ENCODE measurements around the gene TNFRSF1A. TPM values are rescaled to one million over a fixed set of nuclear protein-coding genes. Genes with fewer than 3 reads are reported as not detected.

TNFRSF1A gene
- total RNA-seq, 5 donors from 2014 or later (not counting 1 experiment from before 2014, with no cell fraction given): 32.3 to 88.0 (median 86.5) TPM

GRCh38 chr12:6285532-6286306 is 56.2 kb downstream of the TNFRSF1A start:
- H3K27me3 Mint-ChIP-seq: peaks cover 6 to 9% of the 10 kb centered on the region in 2 donors
- Histone ChIP-seq H3K27me3 (replicated peaks in 1 of 2; ENCODE audit: control insufficient read depth in 2 of 2, extremely low read depth in 1 of 2, insufficient read depth in 2 of 2, low read length in 1 of 2) (peaks cover 0 to 22% of the 10 kb centered on the region in 2 experiments), H3K9me3 (no peaks in the 10 kb centered on the region), H3K4me1 (ENCODE audit: control insufficient read depth in 1 of 2, extremely low read depth in 1 of 2, insufficient read depth in 2 of 2, low read length in 2 of 2) (peaks cover 0 to 4% of the 10 kb centered on the region in 2 experiments), H3K4me3 (ENCODE audit: control insufficient read depth in 1 of 2, extremely low read depth in 1 of 2, low read length in 1 of 2) (no peak overlapping the region), H3K36me3 (ENCODE audit: control insufficient read depth in 2 of 2, extremely low read depth in 1 of 2, insufficient read depth in 1 of 2, low read length in 1 of 2) (no peaks in the 10 kb centered on the region), H3K27ac (ENCODE audit: low read length) (no peak overlapping the region)
- ChIA-PET CTCF (interaction anchor here (0.5 to 4.6 kb wide), 8 partner anchors 90 to 953 kb away, joined by 3 to 34 read pairs (median 6); no protein-coding TSS in a partner anchor), POLR2A (interaction anchor here (0.6 to 0.7 kb wide), 2 partner anchors 21 to 181 kb away, joined by 3 to 4 read pairs; no protein-coding TSS in a partner anchor)
- no peaks in the 10 kb centered on the region for H3K9me3 Mint-ChIP-seq
- no peak overlapping the region for H3K4me3 Mint-ChIP-seq
- WGBS (ENCODE audit: insufficient coverage): no CpG with 5 or more reads among the region's 1 CpG
- H3K36me3 Mint-ChIP-seq: no peaks in the 10 kb centered on the region
- peaks cover 0 to 4% (median 4%) of the 10 kb centered on the region in 3 donors for H3K4me1 Mint-ChIP-seq
- no peak overlapping the region for H3K27ac Mint-ChIP-seq
- DNase-seq (no peak), ATAC-seq (replicated peaks in 1 of 4) (no peak)

DNA sequence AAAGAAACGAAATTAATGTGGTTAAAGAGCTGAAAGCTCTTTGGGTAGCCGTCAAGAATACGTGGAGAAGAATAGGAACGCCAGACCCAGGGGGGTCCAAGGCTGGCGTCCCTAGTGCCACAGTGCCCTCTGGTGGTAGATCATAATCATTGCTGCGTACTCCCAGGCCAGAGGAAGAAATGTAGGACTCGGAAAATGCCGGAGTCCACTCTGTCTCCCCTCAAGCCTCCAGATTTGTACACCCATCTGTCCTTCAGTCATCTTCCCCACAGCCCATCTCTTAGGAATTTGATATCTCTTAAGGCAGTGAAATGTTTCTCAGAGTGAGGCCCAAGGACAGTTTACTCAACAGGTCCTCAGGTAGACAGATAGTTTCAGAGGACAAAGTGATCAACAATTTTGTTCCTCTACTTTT is 56.8 kb downstream of the TNFRSF1A start:
- POLR2A ChIA-PET: no interaction called here
- Mint-ChIP-seq H3K4me3 (no peak overlapping the region), H3K36me3 (no peaks in the 10 kb centered on the region), H3K9me3 (no peaks in the 10 kb centered on the region), H3K27ac (no peak overlapping the region), H3K4me1 (peaks cover 0 to 4% (median 4%) of the 10 kb centered on the region in 3 donors), H3K27me3 (peaks cover 6 to 14% of the 10 kb centered on the region in 2 donors)
- CTCF ChIA-PET: interaction anchor here (0.6 to 4.6 kb wide), 9 partner anchors 11 to 954 kb away, joined by 3 to 34 read pairs (median 4); no protein-coding TSS in a partner anchor
- H3K4me3 ChIP-seq (ENCODE audit: control insufficient read depth in 1 of 2, extremely low read depth in 1 of 2, low read length in 1 of 2): no peak overlapping the region
- WGBS (ENCODE audit: insufficient coverage): 2% methylated on average over 6 of the region's 8 CpGs
- ATAC-seq (replicated peaks in 1 of 4) (peak; percentile 73 to 86 (median 80)), DNase-seq (peak in 33 of 35 experiments; percentile 17 to 84 (median 45))
- H3K27me3 ChIP-seq (replicated peaks in 1 of 2; ENCODE audit: control insufficient read depth in 2 of 2, extremely low read depth in 1 of 2, insufficient read depth in 2 of 2, low read length in 1 of 2): peaks cover 0 to 27% of the 10 kb centered on the region in 2 experiments
- peaks cover 0 to 4% of the 10 kb centered on the region in 2 experiments for H3K4me1 ChIP-seq (ENCODE audit: control insufficient read depth in 1 of 2, extremely low read depth in 1 of 2, insufficient read depth in 2 of 2, low read length in 2 of 2)
- H3K9me3 ChIP-seq: no peaks in the 10 kb centered on the region
- no peak overlapping the region for H3K27ac ChIP-seq (ENCODE audit: low read length)
- H3K36me3 ChIP-seq (ENCODE audit: control insufficient read depth in 2 of 2, extremely low read depth in 1 of 2, insufficient read depth in 1 of 2, low read length in 1 of 2): no peaks in the 10 kb centered on the region

DNA sequence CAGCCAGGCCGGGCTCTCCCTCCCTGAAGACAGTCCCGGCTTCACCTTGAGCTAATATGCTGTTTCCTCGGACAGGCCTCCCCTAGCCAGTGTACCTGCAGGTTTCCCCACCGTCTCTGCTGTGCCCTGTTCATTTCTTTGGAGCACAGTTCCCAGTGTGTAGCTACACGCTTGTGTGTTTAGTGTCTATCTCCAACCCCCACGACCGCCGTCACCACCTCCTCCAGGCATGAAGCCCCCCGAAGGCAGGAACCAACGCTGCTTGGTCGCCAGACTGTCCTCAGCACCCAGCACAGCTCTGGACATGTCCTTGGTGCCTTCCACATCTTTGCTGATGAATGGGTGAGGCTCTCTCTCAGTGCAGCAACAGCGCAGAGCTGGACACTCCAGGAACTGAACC is 57.6 kb downstream of the TNFRSF1A start:
- no peaks in the 10 kb centered on the region for H3K9me3 Mint-ChIP-seq
- H3K36me3 Mint-ChIP-seq: no peaks in the 10 kb centered on the region
- H3K27me3 Mint-ChIP-seq: peaks cover 6 to 21% of the 10 kb centered on the region in 2 donors
- ATAC-seq (replicated peaks in 1 of 4): no peak
- H3K27ac Mint-ChIP-seq: no peak overlapping the region
- POLR2A ChIA-PET: no interaction called here
- peaks cover 0 to 4% of the 10 kb centered on the region in 2 experiments for H3K4me1 ChIP-seq (ENCODE audit: control insufficient read depth in 1 of 2, extremely low read depth in 1 of 2, insufficient read depth in 2 of 2, low read length in 2 of 2)
- H3K36me3 ChIP-seq (ENCODE audit: control insufficient read depth in 2 of 2, extremely low read depth in 1 of 2, insufficient read depth in 1 of 2, low read length in 1 of 2): no peaks in the 10 kb centered on the region
- WGBS (ENCODE audit: insufficient coverage): 72% methylated on average over 11 of the region's 12 CpGs
- no peak overlapping the region for H3K4me3 Mint-ChIP-seq
- CTCF ChIA-PET: interaction anchor here (0.6 to 4.6 kb wide), 13 partner anchors 11 to 1676 kb away, joined by 3 to 34 read pairs (median 7); no protein-coding TSS in a partner anchor
- peaks cover 0 to 35% of the 10 kb centered on the region in 2 experiments for H3K27me3 ChIP-seq (replicated peaks in 1 of 2; ENCODE audit: control insufficient read depth in 2 of 2, extremely low read depth in 1 of 2, insufficient read depth in 2 of 2, low read length in 1 of 2)
- H3K9me3 ChIP-seq: no peaks in the 10 kb centered on the region
- no peak overlapping the region for H3K27ac ChIP-seq (ENCODE audit: low read length)
- H3K4me1 Mint-ChIP-seq: peaks cover 0 to 4% (median 4%) of the 10 kb centered on the region in 3 donors
- no peak overlapping the region for H3K4me3 ChIP-seq (ENCODE audit: control insufficient read depth in 1 of 2, extremely low read depth in 1 of 2, low read length in 1 of 2)
- no peak for DNase-seq

DNA sequence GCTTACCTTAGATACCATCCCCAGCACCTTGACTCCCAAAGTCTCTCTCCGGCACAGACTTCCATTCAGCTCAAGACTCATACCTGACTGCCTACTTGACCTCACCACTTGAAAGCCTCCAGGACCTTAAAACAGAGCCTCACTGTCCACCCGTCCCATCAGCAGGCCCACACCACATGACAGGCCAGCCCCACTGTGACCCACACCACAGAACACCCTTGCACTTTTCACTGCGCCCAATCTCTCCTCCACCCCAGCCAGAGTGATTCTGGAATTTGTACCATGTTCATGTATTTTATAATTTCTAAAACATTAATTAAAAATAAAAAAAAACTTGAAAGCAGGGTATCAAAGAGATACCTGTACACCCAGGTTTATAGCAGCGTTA is 59.4 kb downstream of the TNFRSF1A start:
- Mint-ChIP-seq H3K27ac (no peak overlapping the region), H3K4me1 (peaks cover 0 to 10% (median 8%) of the 10 kb centered on the region in 3 donors), H3K4me3 (no peak overlapping the region), H3K36me3 (no peaks in the 10 kb centered on the region), H3K27me3 (peaks cover 6 to 22% of the 10 kb centered on the region in 2 donors), H3K9me3 (no peaks in the 10 kb centered on the region)
- Histone ChIP-seq H3K4me1 (ENCODE audit: control insufficient read depth in 1 of 2, extremely low read depth in 1 of 2, insufficient read depth in 2 of 2, low read length in 2 of 2) (peaks cover 0 to 15% of the 10 kb centered on the region in 2 experiments), H3K36me3 (ENCODE audit: control insufficient read depth in 2 of 2, extremely low read depth in 1 of 2, insufficient read depth in 1 of 2, low read length in 1 of 2) (no peaks in the 10 kb centered on the region), H3K27ac (ENCODE audit: low read length) (no peak overlapping the region), H3K9me3 (no peaks in the 10 kb centered on the region), H3K4me3 (ENCODE audit: control insufficient read depth in 1 of 2, extremely low read depth in 1 of 2, low read length in 1 of 2) (no peak overlapping the region), H3K27me3 (replicated peaks in 1 of 2; ENCODE audit: control insufficient read depth in 2 of 2, extremely low read depth in 1 of 2, insufficient read depth in 2 of 2, low read length in 1 of 2) (peaks cover 0 to 46% of the 10 kb centered on the region in 2 experiments)
- CTCF ChIA-PET: interaction anchor here (0.6 to 4.0 kb wide), 5 partner anchors 86 to 797 kb away, joined by 3 to 23 read pairs (median 5); no protein-coding TSS in a partner anchor
- no peak for ATAC-seq (replicated peaks in 1 of 4)
- POLR2A ChIA-PET: no interaction called here
- DNase-seq: no peak
- WGBS (ENCODE audit: insufficient coverage): 88% methylated on average over 3 of the region's 4 CpGs

GRCh38 chr12:6281081-6281809 is 60.6 kb downstream of the TNFRSF1A start:
- Histone ChIP-seq H3K27ac (ENCODE audit: low read length) (no peak overlapping the region), H3K4me1 (ENCODE audit: control insufficient read depth in 1 of 2, extremely low read depth in 1 of 2, insufficient read depth in 2 of 2, low read length in 2 of 2) (peaks cover 0 to 15% of the 10 kb centered on the region in 2 experiments), H3K27me3 (replicated peaks in 1 of 2; ENCODE audit: control insufficient read depth in 2 of 2, extremely low read depth in 1 of 2, insufficient read depth in 2 of 2, low read length in 1 of 2) (peaks cover 0 to 46% of the 10 kb centered on the region in 2 experiments), H3K36me3 (ENCODE audit: control insufficient read depth in 2 of 2, extremely low read depth in 1 of 2, insufficient read depth in 1 of 2, low read length in 1 of 2) (no peaks in the 10 kb centered on the region), H3K9me3 (no peaks in the 10 kb centered on the region), H3K4me3 (ENCODE audit: control insufficient read depth in 1 of 2, extremely low read depth in 1 of 2, low read length in 1 of 2) (no peak overlapping the region)
- H3K27ac Mint-ChIP-seq: no peak overlapping the region
- peaks cover 0 to 10% (median 8%) of the 10 kb centered on the region in 3 donors for H3K4me1 Mint-ChIP-seq
- H3K36me3 Mint-ChIP-seq: no peaks in the 10 kb centered on the region
- DNase-seq (no peak), ATAC-seq (replicated peaks in 1 of 4) (no peak)
- no peak overlapping the region for H3K4me3 Mint-ChIP-seq
- CTCF ChIA-PET: interaction anchor here in 1 of 2 donors (4.0 kb wide), 1 partner anchor 85 kb away, joined by 23 read pairs; no protein-coding TSS in a partner anchor
- POLR2A ChIA-PET: no interaction called here
- 75% methylated on average over 10 of the region's 13 CpGs for WGBS (ENCODE audit: insufficient coverage)
- H3K9me3 Mint-ChIP-seq: no peaks in the 10 kb centered on the region
- H3K27me3 Mint-ChIP-seq: peaks cover 6 to 28% of the 10 kb centered on the region in 2 donors

DNA sequence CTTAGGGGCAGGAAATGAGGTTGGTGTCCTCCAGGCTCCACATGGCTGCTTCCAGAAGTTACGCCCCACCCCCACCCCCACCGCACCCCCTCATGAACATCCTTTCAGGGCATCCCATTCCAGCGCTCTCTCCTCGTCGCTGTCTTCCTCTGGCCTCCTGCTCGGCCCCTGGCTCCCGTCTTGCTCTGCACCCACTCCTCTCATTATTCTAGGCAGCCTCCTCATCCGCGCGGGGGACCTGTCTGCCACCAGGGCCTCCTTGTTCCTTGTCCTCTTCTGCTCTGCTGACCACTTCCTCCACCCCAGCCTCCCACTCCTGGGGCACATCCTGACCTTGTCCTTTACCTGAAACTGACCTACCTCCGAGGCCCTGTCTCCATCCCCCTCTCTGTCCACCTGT is 61.2 kb downstream of the TNFRSF1A start:
- no peak overlapping the region for H3K4me3 Mint-ChIP-seq
- POLR2A ChIA-PET: no interaction called here
- no peak overlapping the region for H3K27ac Mint-ChIP-seq

More for the DNA sequence above, 61.2 kb downstream of the TNFRSF1A start:
- ATAC-seq (replicated peaks in 1 of 4): no peak
- no peaks in the 10 kb centered on the region for H3K36me3 ChIP-seq (ENCODE audit: control insufficient read depth in 2 of 2, extremely low read depth in 1 of 2, insufficient read depth in 1 of 2, low read length in 1 of 2)
- CTCF ChIA-PET: no interaction called here
- peaks cover 0 to 15% of the 10 kb centered on the region in 2 experiments for H3K4me1 ChIP-seq (ENCODE audit: control insufficient read depth in 1 of 2, extremely low read depth in 1 of 2, insufficient read depth in 2 of 2, low read length in 2 of 2)
- peaks cover 0 to 50% of the 10 kb centered on the region in 2 experiments for H3K27me3 ChIP-seq (replicated peaks in 1 of 2; ENCODE audit: control insufficient read depth in 2 of 2, extremely low read depth in 1 of 2, insufficient read depth in 2 of 2, low read length in 1 of 2)
- Mint-ChIP-seq H3K27me3 (peaks cover 6 to 31% of the 10 kb centered on the region in 2 donors), H3K36me3 (no peaks in the 10 kb centered on the region), H3K9me3 (no peaks in the 10 kb centered on the region), H3K4me1 (peaks cover 0 to 10% (median 8%) of the 10 kb centered on the region in 3 donors)
- no peak overlapping the region for H3K4me3 ChIP-seq (ENCODE audit: control insufficient read depth in 1 of 2, extremely low read depth in 1 of 2, low read length in 1 of 2)
- no peak overlapping the region for H3K27ac ChIP-seq (ENCODE audit: low read length)
- WGBS (ENCODE audit: insufficient coverage): 78% methylated on average over 10 of the region's 11 CpGs
- H3K9me3 ChIP-seq: no peaks in the 10 kb centered on the region
- DNase-seq: no peak
